Neural cell (in vitro differentiated cells): Measurements from ENCODE around the gene RNF217.

ENCODE experiments used
- POLR2AphosphoS5 ChIP-seq: IDR thresholded peaks from 2 replicates; pipeline ENCODE4 v1.6.1; 2012
- SMC3 ChIP-seq: fragments of 450-650 bp; conservative IDR thresholded peaks from 2 replicates; pipeline ENCODE4 v1.6.1; 2014; ENCODE audit warnings: antibody characterized with exemption, mild to moderate bottlenecking, moderate library complexity; ENCODE audit not compliant: poor library complexity

DNA sequence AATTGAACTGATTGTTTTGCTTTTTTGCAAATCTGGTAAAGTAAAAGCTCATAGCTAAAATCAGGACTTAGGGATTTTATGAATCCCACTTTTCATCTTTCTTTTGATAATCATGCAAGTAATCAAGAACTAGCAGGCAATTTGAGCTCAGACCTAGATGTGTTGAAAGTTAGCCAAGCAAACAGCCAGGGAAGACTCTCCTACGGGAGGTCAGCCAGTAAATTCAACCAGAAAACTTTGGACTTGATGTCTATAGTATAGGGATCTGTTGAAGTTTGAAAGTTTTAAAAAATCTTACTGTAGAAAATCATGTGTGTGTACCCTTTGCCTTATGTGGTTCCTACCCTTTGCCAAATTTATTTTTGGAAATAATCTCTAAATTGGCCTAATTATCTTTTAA is 96.3 kb downstream of the RNF217 start:
- no peak for TF ChIP-seq POLR2AphosphoS5
- no peak for TF ChIP-seq SMC3
